ENCODE data around the gene ZNF480. TPM values are rescaled to one million over a fixed set of nuclear protein-coding genes. Genes with fewer than 3 reads are reported as not detected.

The ZNF480 gene
- total RNA-seq, 1 donor from 2014 or later, result 9.0 TPM

GRCh38 chr19:52370341-52370710, 73.4 kb downstream of the ZNF480 start:
- TF ChIP-seq CTCF (IDR thresholded peaks at IDR 0.05), result no peak
- Histone ChIP-seq H3K36me3 (peaks cover 24% of the 10 kb centered on the region), H3K9me3 (peaks cover 60% of the 10 kb centered on the region), H3K4me1 (no peaks in the 10 kb centered on the region), H3K27me3 (ENCODE audit: low read depth) (no peaks in the 10 kb centered on the region), H3K27ac (peak overlapping the region; percentile 95), H3K4me3 (peak overlapping the region; percentile 68)
- no peak for DNase-seq
- ATAC-seq, result no peak
- intact Hi-C loops (cut with DNase I), result no loop called here

Small RNA genes lying within 50 kb of the gene (microRNA-seq; reads per million reads assigned to microRNA genes)
- not detected for gene MIR643 (ENCODE audit: borderline number of aligned reads)

Other genes with a start within 250 kb of the ZNF480 start
- gene ZNF432, start 248.3 kb upstream of the ZNF480 start, total RNA-seq, result 11.3 TPM
- 25.3 TPM for gene ZNF841, start 201.4 kb upstream of the ZNF480 start, total RNA-seq
- 13.4 TPM for gene ZNF616, start 157.2 kb upstream of the ZNF480 start, total RNA-seq
- gene ZNF836, start 125.5 kb upstream of the ZNF480 start, total RNA-seq, result 15.9 TPM
- gene PPP2R1A, start 107.1 kb upstream of the ZNF480 start, total RNA-seq, result 154 TPM
- 17.9 TPM for gene ZNF766, start 27.6 kb upstream of the ZNF480 start, total RNA-seq
- gene ZNF610, start 39.1 kb downstream of the ZNF480 start, total RNA-seq, result 3.6 TPM
- gene ZNF880, start 72.8 kb downstream of the ZNF480 start, total RNA-seq, result 18.3 TPM
- 29.8 TPM for gene ZNF528, start 100.7 kb downstream of the ZNF480 start, total RNA-seq
- gene ZNF534, start 132.0 kb downstream of the ZNF480 start, total RNA-seq, result 0.18 TPM
- 1.5 TPM for gene ZNF578, start 156.4 kb downstream of the ZNF480 start, total RNA-seq
- 28.5 TPM for gene ZNF808, start 230.5 kb downstream of the ZNF480 start, total RNA-seq